Measurements from ENCODE around the gene SMAD6.

SMAD6 gene

DNA sequence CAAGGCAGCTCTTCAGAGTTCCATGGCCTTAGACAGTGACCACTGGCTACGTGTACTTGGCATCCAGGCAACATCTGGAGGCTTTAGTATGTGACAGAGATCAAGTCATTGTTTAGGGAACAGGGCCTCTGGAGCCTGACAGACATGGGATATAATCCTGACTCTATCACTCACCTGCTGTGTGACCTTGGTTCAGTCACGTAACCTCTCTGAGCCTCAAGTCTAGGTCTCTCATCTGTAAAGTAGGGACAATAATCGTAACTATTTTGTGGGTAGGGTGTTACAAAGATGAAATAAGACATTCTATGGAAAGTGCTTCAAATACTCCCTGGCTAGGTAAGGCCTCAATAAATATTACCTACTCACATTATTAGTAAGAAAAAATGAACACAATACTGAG lies 114.2 kb downstream of the SMAD6 start:
- Histone ChIP-seq H3K36me3 (ENCODE audit: control insufficient read depth in 2 of 2, insufficient read depth in 2 of 2, low read length in 2 of 2) (no peaks in the 10 kb centered on the region), H3K4me3 (ENCODE audit: low read length in 2 of 2) (no peak overlapping the region), H3K9ac (ENCODE audit: low read depth in 1 of 2, low read length in 2 of 2) (no peak overlapping the region), H3K27ac (ENCODE audit: low read depth in 2 of 2, low read length in 2 of 2) (no peak overlapping the region), H3K4me1 (ENCODE audit: control insufficient read depth in 2 of 2, insufficient read depth in 2 of 2, low read length in 2 of 2) (no peaks in the 10 kb centered on the region), H3K9me3 (ENCODE audit: control insufficient read depth in 2 of 2, low read length in 2 of 2) (no peaks in the 10 kb centered on the region), H3K27me3 (ENCODE audit: control insufficient read depth in 2 of 2, insufficient read depth in 2 of 2, low read length in 2 of 2) (no peaks in the 10 kb centered on the region)

DNA sequence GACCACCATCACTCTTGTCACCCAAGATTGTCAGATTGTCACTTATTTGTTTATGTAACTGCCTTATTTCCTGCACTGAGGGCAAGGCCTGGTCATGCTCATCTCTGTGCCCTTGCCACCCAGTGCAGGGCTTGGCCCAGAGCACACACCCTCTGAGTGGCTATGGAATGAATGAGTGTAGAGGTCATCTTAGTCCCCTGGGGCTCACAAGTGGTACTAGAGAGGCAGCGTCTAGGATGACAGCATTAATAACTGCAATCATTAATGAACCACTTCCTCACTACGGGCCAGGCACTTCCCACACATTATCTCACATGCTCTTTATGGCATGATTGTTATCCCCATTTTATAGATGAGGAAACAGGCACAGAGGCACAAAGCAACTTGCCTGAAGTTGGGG lies 117.0 kb downstream of the SMAD6 start:
- Histone ChIP-seq H3K9ac (ENCODE audit: low read depth in 1 of 2, low read length in 2 of 2) (no peak overlapping the region), H3K4me3 (ENCODE audit: low read length in 2 of 2) (no peak overlapping the region), H3K9me3 (ENCODE audit: control insufficient read depth in 2 of 2, low read length in 2 of 2) (no peaks in the 10 kb centered on the region), H3K4me1 (ENCODE audit: control insufficient read depth in 2 of 2, insufficient read depth in 2 of 2, low read length in 2 of 2) (no peaks in the 10 kb centered on the region), H3K27me3 (ENCODE audit: control insufficient read depth in 2 of 2, insufficient read depth in 2 of 2, low read length in 2 of 2) (no peaks in the 10 kb centered on the region), H3K36me3 (ENCODE audit: control insufficient read depth in 2 of 2, insufficient read depth in 2 of 2, low read length in 2 of 2) (no peaks in the 10 kb centered on the region), H3K27ac (ENCODE audit: low read depth in 2 of 2, low read length in 2 of 2) (no peak overlapping the region)

DNA sequence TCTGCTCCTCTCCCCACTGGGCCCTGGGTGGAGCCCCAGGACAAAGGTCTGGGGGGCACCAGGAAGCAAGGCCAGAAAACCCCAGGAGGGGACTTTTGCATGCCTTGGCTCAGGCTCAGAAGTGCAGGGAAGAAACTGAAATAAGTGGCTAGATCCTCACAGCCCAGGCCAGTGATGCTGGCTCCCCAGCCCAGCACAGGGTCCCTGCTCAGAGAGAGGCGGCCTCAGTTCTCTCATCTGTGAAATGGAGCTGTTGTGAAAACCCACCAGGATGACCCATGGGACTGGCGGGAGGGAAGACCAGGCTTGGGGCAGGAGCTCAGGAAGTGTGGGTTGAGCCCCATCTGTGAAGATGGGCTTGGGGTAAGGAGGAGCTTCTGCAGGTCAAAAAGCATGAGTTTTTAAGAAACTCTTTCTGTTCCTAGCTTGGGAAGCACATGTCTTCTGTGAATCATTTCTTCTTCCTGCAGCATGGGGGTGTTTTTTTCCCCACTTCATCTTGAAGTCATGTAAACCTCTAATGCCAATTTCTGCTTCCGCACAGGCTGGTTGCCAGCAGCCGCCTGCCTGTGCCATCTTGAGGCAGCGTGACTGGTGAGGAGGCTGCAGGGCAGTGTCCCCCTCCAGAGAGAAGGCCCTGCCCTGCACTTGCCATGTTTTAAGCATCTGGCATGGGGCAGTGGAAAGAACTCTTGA lies 118.6 kb downstream of the SMAD6 start:
- no peak overlapping the region for H3K9ac ChIP-seq (ENCODE audit: low read depth in 1 of 2, low read length in 2 of 2)
- H3K27ac ChIP-seq (ENCODE audit: low read depth in 2 of 2, low read length in 2 of 2): no peak overlapping the region
- H3K4me3 ChIP-seq (ENCODE audit: low read length in 2 of 2): no peak overlapping the region
- H3K27me3 ChIP-seq (ENCODE audit: control insufficient read depth in 2 of 2, insufficient read depth in 2 of 2, low read length in 2 of 2): no peaks in the 10 kb centered on the region
- H3K9me3 ChIP-seq (ENCODE audit: control insufficient read depth in 2 of 2, low read length in 2 of 2): no peaks in the 10 kb centered on the region
- H3K4me1 ChIP-seq (ENCODE audit: control insufficient read depth in 2 of 2, insufficient read depth in 2 of 2, low read length in 2 of 2): no peaks in the 10 kb centered on the region
- H3K36me3 ChIP-seq (ENCODE audit: control insufficient read depth in 2 of 2, insufficient read depth in 2 of 2, low read length in 2 of 2): no peaks in the 10 kb centered on the region

DNA sequence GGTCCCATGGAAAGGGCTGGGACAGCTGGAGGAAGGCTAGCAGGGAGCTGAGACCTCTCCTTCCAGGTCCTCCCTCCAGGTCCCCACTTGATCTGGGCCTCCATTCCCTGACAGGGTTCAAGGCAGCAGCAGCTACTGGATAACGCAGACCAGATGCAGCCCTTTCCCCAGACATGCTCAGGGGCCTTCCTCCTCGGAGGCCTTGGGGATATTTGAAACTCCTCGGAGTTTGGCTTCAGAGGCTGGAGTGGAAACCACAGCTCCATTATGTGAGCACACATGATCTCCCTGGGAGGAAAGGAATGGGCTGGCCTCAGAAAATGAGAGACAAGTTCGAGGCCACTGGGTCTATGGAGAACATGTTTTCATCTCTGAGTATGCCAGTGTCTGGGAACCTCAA lies 119.3 kb downstream of the SMAD6 start:
- H3K4me3 ChIP-seq (ENCODE audit: low read length in 2 of 2): no peak overlapping the region
- no peaks in the 10 kb centered on the region for H3K27me3 ChIP-seq (ENCODE audit: control insufficient read depth in 2 of 2, insufficient read depth in 2 of 2, low read length in 2 of 2)
- no peak overlapping the region for H3K27ac ChIP-seq (ENCODE audit: low read depth in 2 of 2, low read length in 2 of 2)

DNA sequence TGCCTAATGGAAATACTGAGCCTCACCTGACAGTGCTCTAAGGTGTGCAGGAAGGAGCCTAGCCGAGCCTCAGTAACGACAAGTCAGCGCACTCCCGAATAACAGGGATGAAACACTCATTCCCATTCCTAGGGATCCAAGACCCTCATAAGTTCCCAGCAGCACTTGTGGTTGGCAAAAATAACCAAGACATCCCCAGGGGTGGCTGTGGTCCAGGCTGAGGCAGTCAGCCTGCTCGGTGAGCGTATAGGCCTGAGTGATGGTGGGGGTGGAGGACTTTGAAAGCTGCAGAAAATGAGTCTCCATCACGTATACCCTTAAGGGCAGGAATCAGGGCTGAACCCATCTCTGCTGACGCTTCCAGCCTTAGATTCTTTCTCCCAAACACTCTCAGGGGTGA lies 120.1 kb downstream of the SMAD6 start:
- Histone ChIP-seq H3K9me3 (ENCODE audit: control insufficient read depth in 2 of 2, low read length in 2 of 2) (no peaks in the 10 kb centered on the region), H3K4me1 (ENCODE audit: control insufficient read depth in 2 of 2, insufficient read depth in 2 of 2, low read length in 2 of 2) (no peaks in the 10 kb centered on the region), H3K27ac (ENCODE audit: low read depth in 2 of 2, low read length in 2 of 2) (no peak overlapping the region), H3K9ac (ENCODE audit: low read depth in 1 of 2, low read length in 2 of 2) (no peak overlapping the region), H3K27me3 (ENCODE audit: control insufficient read depth in 2 of 2, insufficient read depth in 2 of 2, low read length in 2 of 2) (no peaks in the 10 kb centered on the region), H3K4me3 (ENCODE audit: low read length in 2 of 2) (no peak overlapping the region), H3K36me3 (ENCODE audit: control insufficient read depth in 2 of 2, insufficient read depth in 2 of 2, low read length in 2 of 2) (no peaks in the 10 kb centered on the region)

More for the DNA sequence above, 119.3 kb downstream of the SMAD6 start:
- Histone ChIP-seq H3K36me3 (ENCODE audit: control insufficient read depth in 2 of 2, insufficient read depth in 2 of 2, low read length in 2 of 2) (no peaks in the 10 kb centered on the region), H3K9me3 (ENCODE audit: control insufficient read depth in 2 of 2, low read length in 2 of 2) (no peaks in the 10 kb centered on the region), H3K9ac (ENCODE audit: low read depth in 1 of 2, low read length in 2 of 2) (no peak overlapping the region), H3K4me1 (ENCODE audit: control insufficient read depth in 2 of 2, insufficient read depth in 2 of 2, low read length in 2 of 2) (no peaks in the 10 kb centered on the region)

DNA sequence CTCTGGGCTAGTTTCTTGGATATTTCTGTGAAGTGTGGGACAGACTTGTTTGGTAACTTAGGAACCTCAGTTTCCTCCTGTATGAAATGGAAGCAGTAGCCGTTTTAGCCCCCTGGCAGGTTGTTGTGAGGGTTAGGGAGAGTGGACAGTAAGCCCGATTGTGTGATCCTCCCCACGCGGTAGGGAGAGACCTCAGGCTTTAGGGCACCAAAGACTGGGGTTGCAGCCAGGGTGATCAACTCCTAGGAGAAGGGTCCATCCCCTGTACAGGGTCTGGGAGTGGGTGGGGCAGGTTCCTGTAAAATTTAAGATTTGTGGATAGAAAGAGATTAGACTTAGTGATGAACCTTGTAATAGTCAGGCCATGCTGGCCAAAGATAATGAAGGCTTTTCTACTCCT lies 120.5 kb downstream of the SMAD6 start:
- no peaks in the 10 kb centered on the region for H3K4me1 ChIP-seq (ENCODE audit: control insufficient read depth in 2 of 2, insufficient read depth in 2 of 2, low read length in 2 of 2)
- H3K4me3 ChIP-seq (ENCODE audit: low read length in 2 of 2): no peak overlapping the region
- H3K27ac ChIP-seq (ENCODE audit: low read depth in 2 of 2, low read length in 2 of 2): no peak overlapping the region
- no peaks in the 10 kb centered on the region for H3K27me3 ChIP-seq (ENCODE audit: control insufficient read depth in 2 of 2, insufficient read depth in 2 of 2, low read length in 2 of 2)
- H3K9me3 ChIP-seq (ENCODE audit: control insufficient read depth in 2 of 2, low read length in 2 of 2): no peaks in the 10 kb centered on the region
- H3K36me3 ChIP-seq (ENCODE audit: control insufficient read depth in 2 of 2, insufficient read depth in 2 of 2, low read length in 2 of 2): no peaks in the 10 kb centered on the region
- no peak overlapping the region for H3K9ac ChIP-seq (ENCODE audit: low read depth in 1 of 2, low read length in 2 of 2)

DNA sequence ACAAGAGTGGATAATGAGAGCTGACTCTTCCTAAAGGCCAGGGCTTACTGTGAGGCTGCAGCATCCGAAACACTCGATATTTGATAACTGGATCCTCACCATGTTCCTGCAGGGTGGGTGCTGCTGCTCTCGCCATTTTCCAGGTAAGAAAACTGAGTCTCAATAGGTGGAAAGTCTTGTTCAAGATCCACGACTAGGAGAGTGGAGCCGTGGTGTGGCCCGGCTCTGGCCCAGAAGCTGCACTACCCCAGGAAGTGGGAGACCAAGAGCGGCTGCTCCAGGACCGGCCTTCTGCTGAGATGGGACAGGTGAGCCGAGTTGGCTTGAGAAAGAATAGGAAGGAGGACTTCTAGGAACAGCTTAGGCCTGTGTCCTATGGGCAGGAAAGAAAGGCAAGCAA lies 121.6 kb downstream of the SMAD6 start:
- Histone ChIP-seq H3K27ac (ENCODE audit: low read depth in 2 of 2, low read length in 2 of 2) (no peak overlapping the region), H3K4me3 (ENCODE audit: low read length in 2 of 2) (no peak overlapping the region), H3K27me3 (ENCODE audit: control insufficient read depth in 2 of 2, insufficient read depth in 2 of 2, low read length in 2 of 2) (no peaks in the 10 kb centered on the region), H3K4me1 (ENCODE audit: control insufficient read depth in 2 of 2, insufficient read depth in 2 of 2, low read length in 2 of 2) (no peaks in the 10 kb centered on the region), H3K9me3 (ENCODE audit: control insufficient read depth in 2 of 2, low read length in 2 of 2) (no peaks in the 10 kb centered on the region), H3K36me3 (ENCODE audit: control insufficient read depth in 2 of 2, insufficient read depth in 2 of 2, low read length in 2 of 2) (no peaks in the 10 kb centered on the region), H3K9ac (ENCODE audit: low read depth in 1 of 2, low read length in 2 of 2) (no peak overlapping the region)

DNA sequence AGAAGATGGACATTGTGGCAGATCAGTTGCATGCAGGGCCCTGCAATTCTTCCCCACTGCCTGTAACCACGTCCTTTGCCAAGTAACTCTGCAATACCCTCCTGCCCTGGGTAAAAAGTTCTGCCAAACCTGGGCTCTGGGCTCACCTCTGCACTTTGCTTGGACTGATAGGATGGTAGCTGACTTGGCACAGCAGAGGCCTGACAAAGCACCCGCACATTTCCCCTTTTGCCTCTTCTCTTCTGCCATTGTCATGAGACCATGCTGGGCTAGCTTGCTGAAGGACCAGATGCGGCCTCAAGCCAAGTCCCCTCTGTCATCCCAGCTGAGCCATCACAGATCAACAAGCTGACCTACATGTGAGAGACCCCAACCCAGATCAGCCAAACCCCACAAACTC lies 122.4 kb downstream of the SMAD6 start:
- Histone ChIP-seq H3K9ac (ENCODE audit: low read depth in 1 of 2, low read length in 2 of 2) (no peak overlapping the region), H3K36me3 (ENCODE audit: control insufficient read depth in 2 of 2, insufficient read depth in 2 of 2, low read length in 2 of 2) (no peaks in the 10 kb centered on the region), H3K9me3 (ENCODE audit: control insufficient read depth in 2 of 2, low read length in 2 of 2) (no peaks in the 10 kb centered on the region), H3K27ac (ENCODE audit: low read depth in 2 of 2, low read length in 2 of 2) (no peak overlapping the region), H3K4me1 (ENCODE audit: control insufficient read depth in 2 of 2, insufficient read depth in 2 of 2, low read length in 2 of 2) (no peaks in the 10 kb centered on the region), H3K4me3 (ENCODE audit: low read length in 2 of 2) (no peak overlapping the region), H3K27me3 (ENCODE audit: control insufficient read depth in 2 of 2, insufficient read depth in 2 of 2, low read length in 2 of 2) (no peaks in the 10 kb centered on the region)

DNA sequence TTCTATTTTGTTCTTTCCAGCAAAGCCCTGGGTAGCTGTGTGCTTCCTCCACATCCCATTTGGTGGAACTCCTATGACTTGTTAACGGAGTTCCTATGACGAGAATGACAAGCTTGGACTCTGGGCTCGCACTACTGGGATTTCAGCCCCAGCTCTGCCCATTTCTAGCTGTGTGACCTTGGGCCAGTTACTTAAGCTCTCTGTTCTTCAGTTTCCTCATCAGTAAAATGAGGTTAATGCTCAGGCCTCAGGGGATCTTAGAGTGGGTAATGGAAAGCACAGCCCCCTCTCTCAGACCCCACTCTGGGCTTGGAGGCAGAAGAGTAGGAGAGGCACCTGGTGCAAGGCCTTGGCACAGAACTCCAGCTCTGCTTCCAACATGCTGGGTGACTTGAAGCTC lies 123.1 kb downstream of the SMAD6 start:
- Histone ChIP-seq H3K9ac (ENCODE audit: low read depth in 1 of 2, low read length in 2 of 2) (no peak overlapping the region), H3K9me3 (ENCODE audit: control insufficient read depth in 2 of 2, low read length in 2 of 2) (no peaks in the 10 kb centered on the region), H3K4me1 (ENCODE audit: control insufficient read depth in 2 of 2, insufficient read depth in 2 of 2, low read length in 2 of 2) (no peaks in the 10 kb centered on the region), H3K27ac (ENCODE audit: low read depth in 2 of 2, low read length in 2 of 2) (no peak overlapping the region), H3K27me3 (ENCODE audit: control insufficient read depth in 2 of 2, insufficient read depth in 2 of 2, low read length in 2 of 2) (no peaks in the 10 kb centered on the region), H3K36me3 (ENCODE audit: control insufficient read depth in 2 of 2, insufficient read depth in 2 of 2, low read length in 2 of 2) (no peaks in the 10 kb centered on the region), H3K4me3 (ENCODE audit: low read length in 2 of 2) (no peak overlapping the region)

DNA sequence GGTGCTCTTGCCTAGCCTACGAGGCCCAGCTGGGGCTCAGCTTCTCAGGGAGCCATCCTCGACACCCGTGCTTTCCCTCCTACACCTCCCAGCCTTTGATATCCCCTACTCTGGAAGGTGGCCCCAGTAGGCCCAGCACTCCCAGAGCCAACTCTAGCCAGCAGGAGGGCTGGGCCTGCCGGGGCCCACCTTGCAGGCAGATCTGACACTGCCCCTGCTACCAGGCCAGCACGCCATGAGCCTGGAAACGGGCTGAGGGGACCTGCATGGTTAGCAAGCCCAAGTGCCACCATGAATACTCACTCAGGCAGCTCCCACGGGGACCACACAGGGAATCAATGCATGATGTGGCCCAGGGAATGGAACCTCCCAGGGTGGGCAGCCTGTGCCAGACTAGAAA lies 123.7 kb downstream of the SMAD6 start:
- Histone ChIP-seq H3K4me3 (ENCODE audit: low read length in 2 of 2) (no peak overlapping the region), H3K9ac (ENCODE audit: low read depth in 1 of 2, low read length in 2 of 2) (no peak overlapping the region), H3K9me3 (ENCODE audit: control insufficient read depth in 2 of 2, low read length in 2 of 2) (no peaks in the 10 kb centered on the region), H3K27me3 (ENCODE audit: control insufficient read depth in 2 of 2, insufficient read depth in 2 of 2, low read length in 2 of 2) (no peaks in the 10 kb centered on the region), H3K27ac (ENCODE audit: low read depth in 2 of 2, low read length in 2 of 2) (no peak overlapping the region), H3K4me1 (ENCODE audit: control insufficient read depth in 2 of 2, insufficient read depth in 2 of 2, low read length in 2 of 2) (no peaks in the 10 kb centered on the region), H3K36me3 (ENCODE audit: control insufficient read depth in 2 of 2, insufficient read depth in 2 of 2, low read length in 2 of 2) (no peaks in the 10 kb centered on the region)

DNA sequence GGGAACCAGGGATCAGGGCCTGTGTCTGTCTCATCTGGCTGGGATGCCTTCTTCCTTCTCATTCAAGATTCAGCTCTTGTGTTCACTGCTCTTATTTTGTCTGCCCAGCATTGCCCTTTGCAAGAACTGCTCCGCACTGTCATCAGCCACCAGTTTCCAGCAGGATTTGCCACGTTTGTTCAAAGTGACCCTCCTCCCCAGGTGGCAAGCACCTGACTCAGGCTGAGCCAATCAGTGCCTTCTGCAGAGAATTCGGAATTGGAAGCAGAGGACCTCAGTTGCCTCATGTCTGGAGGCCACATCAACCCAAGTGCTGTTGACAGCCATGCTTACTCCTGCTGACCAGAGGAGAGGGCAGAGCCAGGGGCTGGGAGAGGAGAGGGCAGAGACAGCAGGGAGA lies 124.5 kb downstream of the SMAD6 start:
- Histone ChIP-seq H3K9me3 (ENCODE audit: control insufficient read depth in 2 of 2, low read length in 2 of 2) (no peaks in the 10 kb centered on the region), H3K27me3 (ENCODE audit: control insufficient read depth in 2 of 2, insufficient read depth in 2 of 2, low read length in 2 of 2) (no peaks in the 10 kb centered on the region), H3K9ac (ENCODE audit: low read depth in 1 of 2, low read length in 2 of 2) (no peak overlapping the region), H3K4me3 (ENCODE audit: low read length in 2 of 2) (no peak overlapping the region), H3K27ac (ENCODE audit: low read depth in 2 of 2, low read length in 2 of 2) (no peak overlapping the region), H3K36me3 (ENCODE audit: control insufficient read depth in 2 of 2, insufficient read depth in 2 of 2, low read length in 2 of 2) (no peaks in the 10 kb centered on the region), H3K4me1 (ENCODE audit: control insufficient read depth in 2 of 2, insufficient read depth in 2 of 2, low read length in 2 of 2) (no peaks in the 10 kb centered on the region)
